ENCODE data around the gene C16orf74.

Gene C16orf74

DNA sequence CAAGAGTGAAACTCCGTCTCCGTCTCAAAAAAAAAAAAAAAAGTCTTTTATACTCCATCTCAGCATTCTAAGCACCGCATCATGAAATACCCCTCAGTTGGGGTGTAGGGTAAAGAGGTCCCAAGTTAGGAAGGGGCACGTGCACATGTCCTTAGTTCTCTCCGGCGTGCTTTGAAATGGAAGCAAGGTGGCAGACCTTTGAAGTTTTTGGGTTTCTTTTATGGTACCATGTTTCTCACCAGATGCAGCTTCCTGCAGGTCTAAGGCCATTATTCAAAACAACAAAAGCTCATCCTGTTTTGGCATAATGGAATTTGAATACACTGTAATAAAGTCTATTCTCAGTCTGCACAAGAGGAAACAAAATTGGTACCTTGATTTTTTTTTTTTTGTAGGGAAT is 38.9 kb upstream of the C16orf74 start:
- no peak for DNase-seq
- Histone ChIP-seq H3K27me3 (replicated peaks; ENCODE audit: control insufficient read depth, insufficient read depth, low read length, poor library complexity, severe bottlenecking) (no peaks in the 10 kb centered on the region), H3K4me3 (ENCODE audit: insufficient read depth, low read depth, low read length, poor library complexity, severe bottlenecking) (no peak overlapping the region), H3K36me3 (ENCODE audit: control insufficient read depth, insufficient read depth, low read length) (peaks cover 42% of the 10 kb centered on the region), H3K27ac (ENCODE audit: insufficient read depth, low read length, poor library complexity, severe bottlenecking) (no peak overlapping the region), H3K9me3 (ENCODE audit: control insufficient read depth, low read length) (no peaks in the 10 kb centered on the region), H3K4me1 (ENCODE audit: control insufficient read depth, insufficient read depth, low read length, poor library complexity, severe bottlenecking) (no peaks in the 10 kb centered on the region)

DNA sequence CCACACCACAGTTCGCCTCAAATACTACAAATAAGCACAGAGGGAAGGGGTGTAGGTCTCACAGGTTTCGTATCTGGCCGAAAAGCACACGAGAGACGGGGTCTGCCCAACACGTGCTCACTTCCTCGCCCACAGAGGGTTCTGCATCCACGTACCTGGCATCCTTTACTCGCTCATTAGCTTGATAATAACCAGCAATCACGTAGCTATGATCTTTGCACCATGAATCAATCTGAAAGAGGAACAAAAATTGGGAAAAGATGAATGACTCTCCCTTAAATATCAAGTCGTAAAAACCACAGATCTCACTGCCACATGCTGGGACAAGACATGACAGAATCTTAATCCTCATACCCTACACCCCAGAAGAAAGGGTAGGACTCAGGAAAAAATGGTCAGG is 37.9 kb upstream of the C16orf74 start:
- H3K27me3 ChIP-seq (replicated peaks; ENCODE audit: control insufficient read depth, insufficient read depth, low read length, poor library complexity, severe bottlenecking) = no peaks in the 10 kb centered on the region
- no peaks in the 10 kb centered on the region for H3K9me3 ChIP-seq (ENCODE audit: control insufficient read depth, low read length)
- peaks cover 42% of the 10 kb centered on the region for H3K36me3 ChIP-seq (ENCODE audit: control insufficient read depth, insufficient read depth, low read length)
- no peak for DNase-seq
- no peak overlapping the region for H3K4me3 ChIP-seq (ENCODE audit: insufficient read depth, low read depth, low read length, poor library complexity, severe bottlenecking)
- no peaks in the 10 kb centered on the region for H3K4me1 ChIP-seq (ENCODE audit: control insufficient read depth, insufficient read depth, low read length, poor library complexity, severe bottlenecking)
- H3K27ac ChIP-seq (ENCODE audit: insufficient read depth, low read length, poor library complexity, severe bottlenecking) = no peak overlapping the region

DNA sequence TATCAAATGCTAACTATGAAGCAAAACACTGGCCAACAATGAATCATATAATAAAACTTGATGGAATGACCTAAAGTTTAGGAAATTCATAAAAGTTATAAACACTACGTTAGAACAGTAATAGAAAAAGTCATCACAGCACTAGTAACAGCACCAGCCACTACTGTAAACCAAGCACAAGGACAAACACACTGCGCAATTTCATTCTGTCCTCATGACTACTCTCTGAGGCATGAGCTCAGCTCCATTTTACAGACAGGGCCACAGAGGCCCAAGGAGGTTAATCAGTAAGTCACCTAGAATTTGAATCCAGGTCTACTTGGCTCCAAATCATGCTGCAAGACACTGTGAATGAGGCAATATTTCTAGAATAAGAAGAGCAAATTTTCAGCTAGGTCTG is 35.0 kb upstream of the C16orf74 start:
- H3K9me3 ChIP-seq (ENCODE audit: control insufficient read depth, low read length) = no peaks in the 10 kb centered on the region
- no peaks in the 10 kb centered on the region for H3K4me1 ChIP-seq (ENCODE audit: control insufficient read depth, insufficient read depth, low read length, poor library complexity, severe bottlenecking)
- no peaks in the 10 kb centered on the region for H3K27me3 ChIP-seq (replicated peaks; ENCODE audit: control insufficient read depth, insufficient read depth, low read length, poor library complexity, severe bottlenecking)
- H3K4me3 ChIP-seq (ENCODE audit: insufficient read depth, low read depth, low read length, poor library complexity, severe bottlenecking) = no peak overlapping the region
- no peak for DNase-seq
- peaks cover 44% of the 10 kb centered on the region for H3K36me3 ChIP-seq (ENCODE audit: control insufficient read depth, insufficient read depth, low read length)
- no peak overlapping the region for H3K27ac ChIP-seq (ENCODE audit: insufficient read depth, low read length, poor library complexity, severe bottlenecking)

DNA sequence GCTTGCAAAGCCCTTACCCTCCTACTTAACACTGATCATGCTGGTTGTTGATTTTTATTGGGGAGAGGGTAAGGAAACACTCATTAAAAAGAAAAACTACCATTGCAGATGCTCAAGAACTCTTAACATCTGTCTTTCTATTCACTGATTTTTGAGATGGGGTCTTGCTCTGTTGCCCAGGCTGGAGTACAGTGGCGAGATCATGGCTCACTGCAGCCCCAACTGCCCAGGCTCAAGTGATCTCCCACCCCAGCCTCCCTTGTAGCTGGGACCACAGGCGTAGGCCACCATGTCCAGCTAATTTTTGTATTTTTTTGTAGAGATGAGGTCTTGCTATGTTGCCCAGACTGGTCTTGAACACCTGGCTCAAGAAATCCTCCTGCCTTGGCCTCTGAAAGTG is 33.9 kb upstream of the C16orf74 start:
- H3K9me3 ChIP-seq (ENCODE audit: control insufficient read depth, low read length) = no peaks in the 10 kb centered on the region
- no peaks in the 10 kb centered on the region for H3K27me3 ChIP-seq (replicated peaks; ENCODE audit: control insufficient read depth, insufficient read depth, low read length, poor library complexity, severe bottlenecking)
- H3K36me3 ChIP-seq (ENCODE audit: control insufficient read depth, insufficient read depth, low read length) = peaks cover 55% of the 10 kb centered on the region
- H3K4me1 ChIP-seq (ENCODE audit: control insufficient read depth, insufficient read depth, low read length, poor library complexity, severe bottlenecking) = no peaks in the 10 kb centered on the region
- DNase-seq = no peak
- H3K27ac ChIP-seq (ENCODE audit: insufficient read depth, low read length, poor library complexity, severe bottlenecking) = no peak overlapping the region
- no peak overlapping the region for H3K4me3 ChIP-seq (ENCODE audit: insufficient read depth, low read depth, low read length, poor library complexity, severe bottlenecking)

DNA sequence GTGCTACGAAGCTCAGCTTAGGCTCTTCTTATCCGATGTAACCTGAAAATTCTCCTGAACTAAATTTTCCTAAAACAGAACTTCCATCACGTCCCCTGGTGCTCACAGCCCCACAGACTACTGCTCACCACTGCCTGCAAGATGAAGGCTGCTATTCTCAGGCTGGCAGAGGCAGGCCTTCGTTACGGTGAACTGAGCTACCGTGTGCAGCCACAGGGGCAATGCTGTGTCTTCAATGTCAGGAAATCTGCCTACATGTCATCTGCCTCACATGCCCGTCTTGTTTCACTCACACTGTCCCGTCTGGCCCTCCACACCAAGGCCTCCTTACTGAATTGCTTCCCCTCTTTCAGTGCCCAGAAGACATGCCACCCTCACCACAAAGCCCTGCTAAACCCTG is 32.5 kb upstream of the C16orf74 start:
- H3K36me3 ChIP-seq (ENCODE audit: control insufficient read depth, insufficient read depth, low read length) = peaks cover 62% of the 10 kb centered on the region
- H3K27ac ChIP-seq (ENCODE audit: insufficient read depth, low read length, poor library complexity, severe bottlenecking) = no peak overlapping the region
- no peaks in the 10 kb centered on the region for H3K9me3 ChIP-seq (ENCODE audit: control insufficient read depth, low read length)
- H3K4me1 ChIP-seq (ENCODE audit: control insufficient read depth, insufficient read depth, low read length, poor library complexity, severe bottlenecking) = no peaks in the 10 kb centered on the region
- no peaks in the 10 kb centered on the region for H3K27me3 ChIP-seq (replicated peaks; ENCODE audit: control insufficient read depth, insufficient read depth, low read length, poor library complexity, severe bottlenecking)
- DNase-seq = no peak
- no peak overlapping the region for H3K4me3 ChIP-seq (ENCODE audit: insufficient read depth, low read depth, low read length, poor library complexity, severe bottlenecking)

DNA sequence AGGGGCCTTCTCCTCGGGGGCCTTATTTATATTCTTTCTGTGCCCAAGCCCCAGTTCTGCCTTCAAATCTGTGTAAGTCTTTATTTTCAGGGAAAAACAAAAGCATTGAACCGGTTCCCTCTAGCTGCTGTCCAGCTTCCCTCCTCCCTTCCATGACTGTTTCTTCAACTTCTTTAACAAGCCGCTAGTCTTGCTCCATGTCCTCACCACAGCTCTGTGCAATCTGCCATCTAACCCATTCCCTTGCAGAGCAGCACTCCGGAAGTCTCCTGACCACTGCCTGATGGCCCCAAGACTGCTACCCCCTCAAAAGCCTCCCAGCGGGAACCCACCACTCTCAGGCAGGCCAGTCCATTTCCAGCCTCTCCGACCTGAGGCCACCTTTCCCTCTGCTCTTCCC is 31.6 kb upstream of the C16orf74 start:
- peaks cover 58% of the 10 kb centered on the region for H3K36me3 ChIP-seq (ENCODE audit: control insufficient read depth, insufficient read depth, low read length)
- H3K27me3 ChIP-seq (replicated peaks; ENCODE audit: control insufficient read depth, insufficient read depth, low read length, poor library complexity, severe bottlenecking) = no peaks in the 10 kb centered on the region
- no peak overlapping the region for H3K27ac ChIP-seq (ENCODE audit: insufficient read depth, low read length, poor library complexity, severe bottlenecking)
- no peak for DNase-seq
- no peaks in the 10 kb centered on the region for H3K4me1 ChIP-seq (ENCODE audit: control insufficient read depth, insufficient read depth, low read length, poor library complexity, severe bottlenecking)
- H3K9me3 ChIP-seq (ENCODE audit: control insufficient read depth, low read length) = no peaks in the 10 kb centered on the region
- H3K4me3 ChIP-seq (ENCODE audit: insufficient read depth, low read depth, low read length, poor library complexity, severe bottlenecking) = no peak overlapping the region

DNA sequence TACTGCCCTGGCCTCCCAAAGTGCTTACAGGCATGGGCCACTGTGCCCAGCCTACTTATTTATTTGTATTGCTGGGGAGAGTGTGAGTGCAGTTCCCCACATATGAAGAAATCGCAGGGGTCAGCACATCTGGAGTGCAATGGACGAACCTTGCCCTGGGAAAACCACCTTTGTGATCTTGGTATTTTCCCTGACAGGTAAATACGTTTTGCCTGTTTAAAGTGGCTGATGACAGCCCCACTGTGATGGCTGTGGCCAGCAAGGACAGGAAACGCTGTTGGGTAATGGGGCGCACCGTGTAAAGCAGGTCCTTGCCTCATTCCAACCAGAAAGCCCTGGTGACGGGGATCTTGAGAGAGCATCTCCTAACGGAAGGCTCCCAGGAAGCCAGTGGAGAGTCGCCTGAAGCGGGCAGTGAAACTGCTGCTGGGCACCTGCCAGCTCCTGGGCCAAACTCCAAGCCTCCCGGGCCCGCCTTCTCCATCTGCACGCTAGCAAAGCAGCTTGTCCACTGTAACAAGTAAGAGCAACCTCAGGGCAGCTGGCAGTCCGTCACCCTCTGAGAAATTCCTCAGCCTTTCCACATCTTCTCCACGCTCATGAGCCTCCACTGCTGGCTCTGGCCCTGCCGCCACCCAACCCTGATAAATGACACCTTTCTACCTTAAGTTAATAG is 30.9 kb upstream of the C16orf74 start:
- Histone ChIP-seq H3K36me3 (ENCODE audit: control insufficient read depth, insufficient read depth, low read length) (peaks cover 52% of the 10 kb centered on the region), H3K27ac (ENCODE audit: insufficient read depth, low read length, poor library complexity, severe bottlenecking) (no peak overlapping the region), H3K4me1 (ENCODE audit: control insufficient read depth, insufficient read depth, low read length, poor library complexity, severe bottlenecking) (no peaks in the 10 kb centered on the region), H3K9me3 (ENCODE audit: control insufficient read depth, low read length) (no peaks in the 10 kb centered on the region), H3K27me3 (replicated peaks; ENCODE audit: control insufficient read depth, insufficient read depth, low read length, poor library complexity, severe bottlenecking) (no peaks in the 10 kb centered on the region), H3K4me3 (ENCODE audit: insufficient read depth, low read depth, low read length, poor library complexity, severe bottlenecking) (no peak overlapping the region)
- DNase-seq = no peak

DNA sequence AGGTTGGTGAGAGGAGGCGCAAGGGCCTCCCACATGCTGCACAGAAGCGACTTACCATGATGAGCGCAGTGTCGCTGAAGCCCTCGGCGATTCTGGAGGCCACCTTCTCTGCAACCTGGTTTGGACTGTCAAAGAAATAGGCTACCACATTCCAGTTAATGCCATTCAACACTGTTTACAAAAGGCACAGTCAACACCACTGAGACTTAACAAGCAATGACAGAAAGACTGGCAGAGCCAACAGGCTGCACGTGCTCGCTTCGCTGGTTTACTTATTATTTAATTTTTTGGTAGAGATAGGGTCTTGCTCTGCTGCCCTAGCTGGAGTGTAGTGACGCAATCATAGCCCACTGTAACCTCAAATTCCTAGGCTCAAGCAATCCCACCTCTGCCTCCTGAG is 30.3 kb upstream of the C16orf74 start:
- H3K9me3 ChIP-seq (ENCODE audit: control insufficient read depth, low read length) = no peaks in the 10 kb centered on the region
- no peaks in the 10 kb centered on the region for H3K27me3 ChIP-seq (replicated peaks; ENCODE audit: control insufficient read depth, insufficient read depth, low read length, poor library complexity, severe bottlenecking)
- no peaks in the 10 kb centered on the region for H3K4me1 ChIP-seq (ENCODE audit: control insufficient read depth, insufficient read depth, low read length, poor library complexity, severe bottlenecking)
- no peak overlapping the region for H3K4me3 ChIP-seq (ENCODE audit: insufficient read depth, low read depth, low read length, poor library complexity, severe bottlenecking)
- peaks cover 48% of the 10 kb centered on the region for H3K36me3 ChIP-seq (ENCODE audit: control insufficient read depth, insufficient read depth, low read length)
- no peak for DNase-seq
- H3K27ac ChIP-seq (ENCODE audit: insufficient read depth, low read length, poor library complexity, severe bottlenecking) = no peak overlapping the region

DNA sequence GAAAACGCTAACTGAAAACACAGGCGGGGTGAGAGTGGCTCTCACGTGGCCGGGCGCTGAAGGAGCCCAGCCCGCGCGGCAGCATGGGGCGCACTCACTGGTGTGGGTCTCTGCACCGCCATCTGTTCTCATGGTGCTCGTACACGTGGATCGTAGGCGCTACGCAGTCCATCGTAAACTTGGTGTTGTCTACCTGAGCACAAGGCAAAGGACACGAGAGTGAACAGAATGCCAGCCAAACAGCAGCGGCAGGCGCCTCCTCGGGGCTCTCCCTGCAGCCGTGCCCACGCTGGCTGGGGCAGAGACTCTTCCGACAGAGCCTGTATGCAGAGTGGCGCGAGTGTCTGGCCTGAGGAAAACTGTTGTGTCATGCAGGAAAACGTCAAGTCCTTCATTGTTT is 29.4 kb upstream of the C16orf74 start:
- Histone ChIP-seq H3K36me3 (ENCODE audit: control insufficient read depth, insufficient read depth, low read length) (peaks cover 45% of the 10 kb centered on the region), H3K4me1 (ENCODE audit: control insufficient read depth, insufficient read depth, low read length, poor library complexity, severe bottlenecking) (no peaks in the 10 kb centered on the region), H3K9me3 (ENCODE audit: control insufficient read depth, low read length) (no peaks in the 10 kb centered on the region), H3K4me3 (ENCODE audit: insufficient read depth, low read depth, low read length, poor library complexity, severe bottlenecking) (no peak overlapping the region), H3K27me3 (replicated peaks; ENCODE audit: control insufficient read depth, insufficient read depth, low read length, poor library complexity, severe bottlenecking) (no peaks in the 10 kb centered on the region), H3K27ac (ENCODE audit: insufficient read depth, low read length, poor library complexity, severe bottlenecking) (no peak overlapping the region)
- DNase-seq = no peak

DNA sequence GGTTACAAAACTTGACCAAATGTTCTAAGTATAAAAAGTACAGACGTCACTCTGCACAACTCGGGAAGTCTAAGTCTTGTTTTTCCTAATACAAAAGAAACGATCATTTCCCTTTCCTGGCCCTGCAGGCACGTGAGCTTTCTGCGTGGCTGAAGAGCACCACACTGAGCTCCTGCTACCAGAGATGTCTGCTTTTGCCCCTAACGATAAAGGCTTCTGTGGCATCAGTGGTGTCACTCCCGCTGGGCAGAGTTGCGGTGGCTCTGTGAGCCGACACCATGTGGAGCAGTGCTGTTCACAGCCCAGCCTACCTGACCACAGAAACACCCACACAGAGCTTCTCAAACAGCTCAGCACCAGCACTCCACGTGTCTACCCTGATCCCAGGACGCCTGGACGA is 28.0 kb upstream of the C16orf74 start:
- Histone ChIP-seq H3K36me3 (ENCODE audit: control insufficient read depth, insufficient read depth, low read length) (peaks cover 45% of the 10 kb centered on the region), H3K9me3 (ENCODE audit: control insufficient read depth, low read length) (no peaks in the 10 kb centered on the region)
- no peak for DNase-seq

More for the DNA sequence above, 28.0 kb upstream of the C16orf74 start:
- Histone ChIP-seq H3K27ac (ENCODE audit: insufficient read depth, low read length, poor library complexity, severe bottlenecking) (no peak overlapping the region), H3K4me3 (ENCODE audit: insufficient read depth, low read depth, low read length, poor library complexity, severe bottlenecking) (no peak overlapping the region), H3K4me1 (ENCODE audit: control insufficient read depth, insufficient read depth, low read length, poor library complexity, severe bottlenecking) (no peaks in the 10 kb centered on the region), H3K27me3 (replicated peaks; ENCODE audit: control insufficient read depth, insufficient read depth, low read length, poor library complexity, severe bottlenecking) (no peaks in the 10 kb centered on the region)
